ENCODE results near the gene CACNA2D4.

Gene CACNA2D4

DNA sequence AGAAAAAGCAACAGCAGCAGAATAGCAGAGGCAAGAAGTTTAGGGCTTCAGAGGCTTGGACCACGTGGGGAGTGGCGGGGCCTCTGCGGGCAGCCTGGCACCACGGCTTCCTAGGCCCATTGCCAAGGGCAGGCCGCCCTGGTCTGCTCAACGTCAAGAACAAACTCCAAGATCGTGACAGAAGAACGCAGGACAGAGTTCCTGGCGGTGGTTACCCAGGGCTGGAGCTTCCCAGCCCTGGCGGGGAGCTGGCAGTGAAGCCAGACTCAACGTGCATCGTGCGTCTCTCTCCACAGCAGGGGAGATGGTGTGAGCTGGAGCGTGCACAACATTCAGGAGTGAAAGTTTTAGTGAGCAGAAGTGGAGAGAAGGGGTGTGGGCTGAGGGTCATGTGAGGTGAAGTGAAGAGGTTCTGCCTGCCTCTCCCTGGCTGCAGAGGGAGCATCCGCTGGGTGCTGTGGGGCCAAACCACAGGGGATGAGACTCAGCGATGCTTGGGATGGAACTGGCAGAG, 13.9 kb upstream of the CACNA2D4 start:
- H3K27ac ChIP-seq = peak overlapping the region; percentile 11
- TF ChIP-seq, protein P1, sequence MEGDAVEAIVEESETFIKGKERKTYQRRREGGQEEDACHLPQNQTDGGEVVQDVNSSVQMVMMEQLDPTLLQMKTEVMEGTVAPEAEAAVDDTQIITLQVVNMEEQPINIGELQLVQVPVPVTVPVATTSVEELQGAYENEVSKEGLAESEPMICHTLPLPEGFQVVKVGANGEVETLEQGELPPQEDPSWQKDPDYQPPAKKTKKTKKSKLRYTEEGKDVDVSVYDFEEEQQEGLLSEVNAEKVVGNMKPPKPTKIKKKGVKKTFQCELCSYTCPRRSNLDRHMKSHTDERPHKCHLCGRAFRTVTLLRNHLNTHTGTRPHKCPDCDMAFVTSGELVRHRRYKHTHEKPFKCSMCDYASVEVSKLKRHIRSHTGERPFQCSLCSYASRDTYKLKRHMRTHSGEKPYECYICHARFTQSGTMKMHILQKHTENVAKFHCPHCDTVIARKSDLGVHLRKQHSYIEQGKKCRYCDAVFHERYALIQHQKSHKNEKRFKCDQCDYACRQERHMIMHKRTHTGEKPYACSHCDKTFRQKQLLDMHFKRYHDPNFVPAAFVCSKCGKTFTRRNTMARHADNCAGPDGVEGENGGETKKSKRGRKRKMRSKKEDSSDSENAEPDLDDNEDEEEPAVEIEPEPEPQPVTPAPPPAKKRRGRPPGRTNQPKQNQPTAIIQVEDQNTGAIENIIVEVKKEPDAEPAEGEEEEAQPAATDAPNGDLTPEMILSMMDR (conservative IDR thresholded peaks at IDR 0.05) = no peak
- no peak for TF ChIP-seq ZFX (IDR thresholded peaks at IDR 0.05)

DNA sequence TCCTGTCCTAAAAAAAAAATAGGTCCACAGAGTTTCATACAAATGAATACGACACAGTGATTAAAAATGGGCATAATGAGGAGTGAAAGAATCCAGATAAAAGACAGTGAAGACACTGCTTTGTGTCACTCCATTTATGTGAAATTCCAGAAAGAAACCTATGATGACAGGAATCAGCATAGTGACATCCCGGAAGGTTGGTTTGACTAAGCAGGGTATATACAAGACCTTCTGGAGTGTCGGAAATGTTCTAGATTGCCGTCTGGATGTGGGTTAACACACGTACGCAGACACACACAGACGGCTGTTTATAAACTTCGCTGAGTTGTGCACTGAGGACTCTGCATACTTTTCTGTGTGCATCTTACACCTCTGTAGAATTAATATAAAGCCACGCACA, 13.2 kb upstream of the CACNA2D4 start:
- H3K27ac ChIP-seq = no peak overlapping the region
- TF ChIP-seq, protein P1 (conservative IDR thresholded peaks at IDR 0.05) = no peak
- no peak for TF ChIP-seq ZFX (IDR thresholded peaks at IDR 0.05)

DNA sequence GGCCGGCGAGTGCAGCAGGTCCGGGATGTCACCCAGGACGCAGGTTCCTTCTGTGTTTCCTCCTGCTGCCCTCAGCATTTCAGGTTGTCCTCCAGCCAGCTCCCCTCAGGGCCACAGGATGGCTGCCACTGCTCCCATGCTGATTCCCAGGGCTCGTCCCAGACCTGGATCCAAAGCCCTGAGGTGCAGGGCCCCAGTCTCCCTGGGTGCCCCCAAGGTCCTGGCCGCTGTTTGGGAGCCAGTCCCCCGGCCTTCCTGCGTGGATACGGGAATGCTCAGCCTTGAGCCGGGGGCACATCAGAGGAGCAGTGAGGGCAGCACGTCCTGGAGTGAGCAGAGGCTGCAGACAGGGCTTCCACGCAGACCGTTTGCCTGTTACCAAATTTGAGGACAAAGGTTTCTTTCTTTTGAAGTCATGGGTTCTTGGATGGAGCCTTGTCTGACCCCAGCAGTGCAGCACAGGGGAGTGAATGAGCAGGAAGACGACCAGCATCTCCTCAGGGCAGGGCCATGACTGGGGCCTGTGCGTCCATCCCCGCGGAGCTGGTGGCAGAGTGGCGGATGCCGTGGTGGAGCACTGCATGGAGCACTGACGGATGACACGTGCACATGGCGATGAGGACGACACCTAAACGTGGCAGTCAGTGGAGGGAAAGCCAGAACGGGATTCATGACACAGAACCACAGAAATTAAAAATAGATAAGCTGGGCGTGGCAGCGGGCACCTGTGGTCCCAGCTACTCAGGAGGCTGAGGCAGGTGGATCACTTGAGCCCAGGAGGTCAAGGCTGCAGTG, 12.5 kb upstream of the CACNA2D4 start:
- no peak for TF ChIP-seq ZFX (IDR thresholded peaks at IDR 0.05)
- TF ChIP-seq, protein P1 (conservative IDR thresholded peaks at IDR 0.05) = no peak

DNA sequence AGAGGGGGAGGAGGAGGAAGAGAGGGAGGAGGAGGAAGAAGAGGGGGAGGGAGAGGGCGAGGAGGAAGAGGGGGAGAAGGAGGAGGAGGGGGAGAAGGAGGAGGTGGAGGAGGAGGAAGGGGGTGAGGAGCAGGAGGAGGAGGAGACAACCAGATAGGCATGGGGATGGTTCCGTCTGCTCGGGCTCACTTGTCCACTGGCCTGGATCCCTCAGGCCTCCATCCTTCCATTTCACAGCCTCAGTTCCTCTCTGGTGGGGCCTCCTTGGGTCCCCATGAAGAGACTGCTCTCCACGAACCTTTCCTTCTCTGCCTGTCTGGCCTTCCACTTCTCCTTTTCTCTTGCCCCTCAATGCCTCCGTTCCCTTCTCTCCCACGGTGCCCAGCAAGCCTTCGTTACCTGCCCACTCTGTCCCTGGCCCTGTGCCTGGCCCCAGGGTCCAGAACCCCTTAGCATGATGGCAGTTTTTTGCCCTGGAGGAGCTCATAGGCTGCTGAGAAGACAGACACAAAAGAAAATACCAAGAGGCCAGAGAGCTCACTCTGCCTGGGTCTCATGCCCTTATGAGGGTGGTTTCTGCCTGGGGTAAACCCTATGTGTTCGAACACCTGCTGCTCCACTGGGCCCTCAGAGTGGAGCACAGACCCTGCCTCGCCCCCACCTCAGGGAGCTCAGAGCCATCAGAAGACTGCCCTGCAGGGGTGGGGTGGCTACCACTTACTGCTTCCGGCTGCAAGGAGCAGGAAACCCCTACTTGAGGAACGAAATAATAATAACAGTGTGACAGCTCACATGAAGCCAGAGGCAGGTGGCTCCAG, 11.7 kb upstream of the CACNA2D4 start:
- TF ChIP-seq, protein P1 (conservative IDR thresholded peaks at IDR 0.05) = no peak
- no peak for TF ChIP-seq ZFX (IDR thresholded peaks at IDR 0.05)
- H3K27ac ChIP-seq = no peak overlapping the region

More for the DNA sequence above, 12.5 kb upstream of the CACNA2D4 start:
- no peak overlapping the region for H3K27ac ChIP-seq

DNA sequence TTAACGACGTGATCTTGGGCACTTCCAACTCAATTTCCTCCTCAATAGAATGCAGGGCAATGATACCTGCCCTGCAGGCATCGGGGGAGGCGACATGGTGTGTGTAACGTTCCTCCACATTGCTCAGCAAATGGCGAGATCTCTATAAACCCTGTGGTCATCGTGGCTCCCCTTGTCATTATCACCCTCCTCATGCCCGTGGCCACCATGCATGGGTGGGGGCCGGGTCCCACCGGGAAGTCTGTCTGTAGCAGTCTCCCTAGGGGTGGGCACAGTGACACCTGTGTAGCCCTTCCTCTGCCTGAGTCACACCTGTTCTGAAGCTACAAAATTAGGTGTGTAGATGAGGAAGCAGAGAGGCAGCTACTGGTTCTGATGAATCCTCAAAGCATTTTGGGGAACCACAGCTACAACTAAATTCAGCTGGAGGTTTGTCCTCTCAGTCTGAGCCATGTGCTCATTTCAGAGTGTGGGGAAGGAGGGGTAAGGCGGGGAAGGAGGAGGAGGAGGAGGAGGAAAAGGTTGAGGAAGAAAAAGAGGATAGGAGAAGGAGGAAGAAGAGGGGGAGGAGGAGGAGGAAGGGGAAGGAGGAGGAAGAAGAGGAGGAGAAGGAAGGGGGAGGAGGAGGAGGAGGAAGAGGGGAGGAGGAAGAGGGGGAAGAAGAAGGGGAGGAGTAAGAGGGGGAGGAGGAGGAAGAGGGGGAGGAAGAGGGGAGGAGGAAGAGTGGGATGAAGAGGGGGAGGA, 11.0 kb upstream of the CACNA2D4 start:
- H3K27ac ChIP-seq = no peak overlapping the region
- TF ChIP-seq, protein P1 (conservative IDR thresholded peaks at IDR 0.05) = no peak

DNA sequence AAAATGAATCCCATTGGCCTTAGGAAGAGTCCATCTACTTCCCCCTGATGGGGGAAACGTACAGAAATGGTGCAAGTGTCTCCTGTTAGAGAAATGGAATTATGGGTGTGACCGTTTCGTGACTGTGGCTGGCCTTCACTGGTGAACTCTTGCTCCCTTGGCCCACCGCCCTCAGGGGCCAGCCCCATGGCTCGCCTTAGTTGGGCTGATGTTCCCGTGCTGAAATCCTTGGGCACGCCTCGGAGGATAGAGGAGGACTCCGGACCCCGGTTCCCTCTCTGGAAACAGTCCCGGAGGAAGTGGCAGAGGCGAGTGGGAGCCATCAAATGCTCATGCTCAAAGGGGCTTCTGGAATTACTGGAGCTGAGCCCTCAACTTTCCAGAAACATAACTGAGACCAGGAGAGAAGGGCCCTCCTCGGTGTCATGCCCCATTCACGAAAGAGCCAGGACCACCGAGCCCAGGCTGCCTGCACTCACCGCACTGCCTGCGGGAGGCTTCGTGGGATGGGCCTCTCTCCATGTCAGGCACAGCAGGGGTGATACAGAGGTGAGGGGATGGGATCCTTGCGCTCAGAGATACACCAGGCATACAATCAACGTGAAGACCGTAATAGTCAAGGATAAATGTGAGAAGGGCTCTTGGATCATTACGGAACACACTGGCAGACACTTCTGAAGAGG, 10.1 kb upstream of the CACNA2D4 start:
- H3K27ac ChIP-seq = no peak overlapping the region
- no peak for TF ChIP-seq ZFX (IDR thresholded peaks at IDR 0.05)
- TF ChIP-seq, protein P1 (conservative IDR thresholded peaks at IDR 0.05) = no peak
